ENCODE measurements around the gene CDK6. TPM values are rescaled to one million over a fixed set of nuclear protein-coding genes. Genes with fewer than 3 reads are reported as not detected.
"Not testable (repeated sequence)": the region's sequence is repeated elsewhere in the genome, so short reads cannot be mapped to it uniquely, and the experiment has no call there.

CDK6 gene
- polyA plus RNA-seq, 1 donor = 22.4 TPM

GRCh38 chr7:92614660-92615174, 221.7 kb downstream of the CDK6 start:
- Histone ChIP-seq H3K9me3 (ENCODE audit: control insufficient read depth, low read depth, low read length) (no peaks in the 10 kb centered on the region), H3K27me3 (ENCODE audit: control insufficient read depth, insufficient read depth, low read length) (no peaks in the 10 kb centered on the region), H3K4me3 (ENCODE audit: low read length) (no peak overlapping the region), H3K4me1 (ENCODE audit: control insufficient read depth, insufficient read depth, low read length) (peaks cover 2% of the 10 kb centered on the region), H3K27ac (ENCODE audit: low read length) (no peak overlapping the region), H3K36me3 (ENCODE audit: control insufficient read depth, insufficient read depth, low read length) (peaks cover 44% of the 10 kb centered on the region)
- DNase-seq = peak in 1 of 2 donors; percentile 38
- WGBS (ENCODE audit: insufficient coverage, low lambda C conversion rate) = no CpG with 5 or more reads among the region's 5 CpGs

GRCh38 chr7:92613720-92614119, 222.7 kb downstream of the CDK6 start:
- H3K4me3 ChIP-seq (ENCODE audit: low read length) = no peak overlapping the region
- 50% methylated on average over 1 of the region's 3 CpGs for WGBS (ENCODE audit: insufficient coverage, low lambda C conversion rate)
- no peak overlapping the region for H3K27ac ChIP-seq (ENCODE audit: low read length)
- peaks cover 2% of the 10 kb centered on the region for H3K4me1 ChIP-seq (ENCODE audit: control insufficient read depth, insufficient read depth, low read length)
- H3K36me3 ChIP-seq (ENCODE audit: control insufficient read depth, insufficient read depth, low read length) = peaks cover 42% of the 10 kb centered on the region
- H3K27me3 ChIP-seq (ENCODE audit: control insufficient read depth, insufficient read depth, low read length) = no peaks in the 10 kb centered on the region
- H3K9me3 ChIP-seq (ENCODE audit: control insufficient read depth, low read depth, low read length) = no peaks in the 10 kb centered on the region
- DNase-seq = peak; percentile 24 to 45

GRCh38 chr7:92613214-92613613, 223.2 kb downstream of the CDK6 start:
- Histone ChIP-seq H3K36me3 (ENCODE audit: control insufficient read depth, insufficient read depth, low read length) (peaks cover 40% of the 10 kb centered on the region), H3K4me3 (ENCODE audit: low read length) (no peak overlapping the region), H3K4me1 (ENCODE audit: control insufficient read depth, insufficient read depth, low read length) (peaks cover 2% of the 10 kb centered on the region), H3K27me3 (ENCODE audit: control insufficient read depth, insufficient read depth, low read length) (no peaks in the 10 kb centered on the region), H3K9me3 (ENCODE audit: control insufficient read depth, low read depth, low read length) (no peaks in the 10 kb centered on the region), H3K27ac (ENCODE audit: low read length) (no peak overlapping the region)
- no peak for DNase-seq

GRCh38 chr7:92612501-92612900, 223.9 kb downstream of the CDK6 start:
- H3K4me3 ChIP-seq (ENCODE audit: low read length) = no peak overlapping the region
- WGBS (ENCODE audit: insufficient coverage, low lambda C conversion rate) = 80% methylated on average over 1 of the region's 2 CpGs
- no peak for DNase-seq
- no peak overlapping the region for H3K27ac ChIP-seq (ENCODE audit: low read length)
- H3K27me3 ChIP-seq (ENCODE audit: control insufficient read depth, insufficient read depth, low read length) = no peaks in the 10 kb centered on the region
- H3K4me1 ChIP-seq (ENCODE audit: control insufficient read depth, insufficient read depth, low read length) = peaks cover 2% of the 10 kb centered on the region
- no peaks in the 10 kb centered on the region for H3K9me3 ChIP-seq (ENCODE audit: control insufficient read depth, low read depth, low read length)
- peaks cover 34% of the 10 kb centered on the region for H3K36me3 ChIP-seq (ENCODE audit: control insufficient read depth, insufficient read depth, low read length)

GRCh38 chr7:92611735-92612134, 224.6 kb downstream of the CDK6 start:
- Histone ChIP-seq H3K9me3 (ENCODE audit: control insufficient read depth, low read depth, low read length) (no peaks in the 10 kb centered on the region), H3K27me3 (ENCODE audit: control insufficient read depth, insufficient read depth, low read length) (no peaks in the 10 kb centered on the region), H3K4me3 (ENCODE audit: low read length) (no peak overlapping the region), H3K4me1 (ENCODE audit: control insufficient read depth, insufficient read depth, low read length) (peaks cover 2% of the 10 kb centered on the region), H3K36me3 (ENCODE audit: control insufficient read depth, insufficient read depth, low read length) (peaks cover 28% of the 10 kb centered on the region), H3K27ac (ENCODE audit: low read length) (no peak overlapping the region)
- no peak for DNase-seq

- Histone ChIP-seq H3K9me3 (ENCODE audit: control insufficient read depth, low read depth, low read length) (no peaks in the 10 kb centered on the region), H3K4me1 (ENCODE audit: control insufficient read depth, insufficient read depth, low read length) (peaks cover 2% of the 10 kb centered on the region), H3K27me3 (ENCODE audit: control insufficient read depth, insufficient read depth, low read length) (no peaks in the 10 kb centered on the region), H3K27ac (ENCODE audit: low read length) (no peak overlapping the region), H3K36me3 (ENCODE audit: control insufficient read depth, insufficient read depth, low read length) (peaks cover 17% of the 10 kb centered on the region), H3K4me3 (ENCODE audit: low read length) (no peak overlapping the region)
- WGBS (ENCODE audit: insufficient coverage, low lambda C conversion rate) = 56% methylated on average over 2 of the region's 5 CpGs
- no peak for DNase-seq
Observed at GRCh38 chr7:92609921-92610518, 226.4 kb downstream of the CDK6 start.

- H3K27me3 ChIP-seq (ENCODE audit: control insufficient read depth, insufficient read depth, low read length) = no peaks in the 10 kb centered on the region
- peak overlapping the region; percentile 36 for H3K4me3 ChIP-seq (ENCODE audit: low read length)
- peaks cover 9% of the 10 kb centered on the region for H3K36me3 ChIP-seq (ENCODE audit: control insufficient read depth, insufficient read depth, low read length)
- no peaks in the 10 kb centered on the region for H3K9me3 ChIP-seq (ENCODE audit: control insufficient read depth, low read depth, low read length)
- WGBS (ENCODE audit: insufficient coverage, low lambda C conversion rate) = no CpG with 5 or more reads among the region's 27 CpGs
- DNase-seq = peak; percentile 23 to 74
- peaks cover 2% of the 10 kb centered on the region for H3K4me1 ChIP-seq (ENCODE audit: control insufficient read depth, insufficient read depth, low read length)
- H3K27ac ChIP-seq (ENCODE audit: low read length) = peak overlapping the region; percentile 5
Observed at GRCh38 chr7:92608380-92609322, 227.7 kb downstream of the CDK6 start.

- Histone ChIP-seq H3K36me3 (ENCODE audit: control insufficient read depth, insufficient read depth, low read length) (peaks cover 5% of the 10 kb centered on the region), H3K9me3 (ENCODE audit: control insufficient read depth, low read depth, low read length) (no peaks in the 10 kb centered on the region), H3K27me3 (ENCODE audit: control insufficient read depth, insufficient read depth, low read length) (no peaks in the 10 kb centered on the region), H3K27ac (ENCODE audit: low read length) (no peak overlapping the region), H3K4me3 (ENCODE audit: low read length) (no peak overlapping the region), H3K4me1 (ENCODE audit: control insufficient read depth, insufficient read depth, low read length) (no peaks in the 10 kb centered on the region)
- 80% methylated on average over 1 of the region's 4 CpGs for WGBS (ENCODE audit: insufficient coverage, low lambda C conversion rate)
- DNase-seq = no peak
Observed at GRCh38 chr7:92606985-92607384, 229.4 kb downstream of the CDK6 start.

GRCh38 chr7:92604517-92604916, 231.9 kb downstream of the CDK6 start:
- H3K27ac ChIP-seq (ENCODE audit: low read length); H3K9me3 ChIP-seq (ENCODE audit: control insufficient read depth, low read depth, low read length); H3K27me3 ChIP-seq (ENCODE audit: control insufficient read depth, insufficient read depth, low read length); H3K4me3 ChIP-seq (ENCODE audit: low read length); DNase-seq; H3K4me1 ChIP-seq (ENCODE audit: control insufficient read depth, insufficient read depth, low read length); H3K36me3 ChIP-seq (ENCODE audit: control insufficient read depth, insufficient read depth, low read length): not testable (repeated sequence)
- no CpG with 5 or more reads among the region's 7 CpGs for WGBS (ENCODE audit: insufficient coverage, low lambda C conversion rate)

GRCh38 chr7:92603089-92603445, 233.3 kb downstream of the CDK6 start:
- Histone ChIP-seq H3K4me1 (ENCODE audit: control insufficient read depth, insufficient read depth, low read length) (no peaks in the 10 kb centered on the region), H3K9me3 (ENCODE audit: control insufficient read depth, low read depth, low read length) (no peaks in the 10 kb centered on the region), H3K27me3 (ENCODE audit: control insufficient read depth, insufficient read depth, low read length) (no peaks in the 10 kb centered on the region), H3K4me3 (ENCODE audit: low read length) (no peak overlapping the region), H3K36me3 (ENCODE audit: control insufficient read depth, insufficient read depth, low read length) (peaks cover 4% of the 10 kb centered on the region), H3K27ac (ENCODE audit: low read length) (no peak overlapping the region)
- WGBS (ENCODE audit: insufficient coverage, low lambda C conversion rate) = no CpG with 5 or more reads among the region's 1 CpG
- DNase-seq = no peak

All from large intestine (tissue), 3 donors.